DMS 273 (cell line): ENCODE results near the gene KCNK5.

Experiments
- DNase-seq: peaks from one replicate; lab custom pipeline; 2025; ENCODE audit not compliant: unreplicated experiment; lab: John Stamatoyannopoulos, UW

Gene KCNK5, protein sequence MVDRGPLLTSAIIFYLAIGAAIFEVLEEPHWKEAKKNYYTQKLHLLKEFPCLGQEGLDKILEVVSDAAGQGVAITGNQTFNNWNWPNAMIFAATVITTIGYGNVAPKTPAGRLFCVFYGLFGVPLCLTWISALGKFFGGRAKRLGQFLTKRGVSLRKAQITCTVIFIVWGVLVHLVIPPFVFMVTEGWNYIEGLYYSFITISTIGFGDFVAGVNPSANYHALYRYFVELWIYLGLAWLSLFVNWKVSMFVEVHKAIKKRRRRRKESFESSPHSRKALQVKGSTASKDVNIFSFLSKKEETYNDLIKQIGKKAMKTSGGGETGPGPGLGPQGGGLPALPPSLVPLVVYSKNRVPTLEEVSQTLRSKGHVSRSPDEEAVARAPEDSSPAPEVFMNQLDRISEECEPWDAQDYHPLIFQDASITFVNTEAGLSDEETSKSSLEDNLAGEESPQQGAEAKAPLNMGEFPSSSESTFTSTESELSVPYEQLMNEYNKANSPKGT

DNA sequence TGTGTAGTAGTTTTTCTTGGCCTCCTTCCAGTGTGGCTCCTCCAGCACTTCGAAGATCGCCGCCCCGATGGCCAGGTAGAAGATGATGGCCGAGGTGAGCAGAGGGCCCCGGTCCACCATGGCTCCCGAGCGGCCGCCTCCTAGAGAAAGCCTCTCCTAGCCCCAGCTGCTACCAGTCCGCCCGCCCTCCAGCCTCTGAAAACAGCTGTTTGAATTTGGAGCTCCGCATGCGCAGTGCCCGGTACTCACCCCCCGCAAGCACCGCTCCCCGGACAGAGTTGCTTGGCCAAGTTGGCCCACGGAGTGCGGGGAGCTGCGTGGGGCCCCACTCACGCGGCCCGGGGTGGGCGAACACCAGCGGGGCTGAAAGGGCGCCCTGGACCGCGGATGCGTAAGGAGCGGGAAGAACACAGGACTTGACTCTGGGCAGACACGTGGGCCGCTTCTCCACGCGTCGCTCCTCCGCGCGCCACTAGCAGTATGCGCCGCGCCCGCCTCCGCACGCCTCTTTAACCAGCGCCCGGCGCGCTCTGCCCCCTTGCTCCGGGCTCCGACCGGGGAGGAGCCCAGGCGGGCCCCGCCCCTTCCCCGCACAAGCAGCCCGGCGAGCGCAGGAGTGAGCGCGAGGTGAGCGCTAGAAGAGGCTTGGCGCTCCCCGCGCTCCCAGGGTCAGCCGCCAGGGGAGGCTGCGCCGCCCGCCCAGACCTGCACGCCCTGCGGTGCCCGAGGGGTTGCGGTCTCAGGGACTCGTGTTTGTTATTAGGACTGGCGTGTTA lies at the start of gene KCNK5:
Gene KCNK5, minus strand, starts transcription at position 484 of the 776 bp plus-strand sequence. Its CDS starts 364 bp downstream, at position 120.
- peak; percentile 95 for DNase-seq

DNA sequence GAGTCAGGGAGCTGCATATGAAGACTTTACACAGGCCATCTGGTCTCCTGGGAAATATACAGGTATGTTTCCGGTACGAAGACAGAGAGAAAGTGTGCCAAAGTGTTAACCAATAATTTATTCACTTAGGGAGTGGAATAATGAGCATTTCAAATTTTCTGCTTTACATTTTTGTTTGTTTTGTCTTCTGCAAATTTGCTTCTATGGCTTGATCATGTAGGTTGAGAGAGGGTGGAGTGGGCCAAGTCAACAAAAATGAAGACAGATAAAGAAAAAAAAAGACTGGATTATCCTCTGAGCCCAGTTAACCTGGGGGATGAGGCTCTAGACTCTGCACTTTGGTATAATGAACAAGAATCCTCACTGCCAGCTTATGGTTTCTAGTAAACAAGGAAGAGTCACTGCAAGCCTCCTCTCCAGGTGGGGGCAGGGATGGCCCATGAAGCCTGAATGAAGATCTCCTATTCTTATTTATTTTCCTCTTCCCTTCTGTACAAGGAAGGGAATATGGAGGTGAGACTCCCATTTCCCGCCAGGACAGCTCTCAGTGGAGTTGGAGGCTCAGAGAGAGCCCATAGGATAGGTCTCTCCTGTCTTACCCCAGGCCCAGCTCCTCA lies 47.2 kb upstream of the KCNK5 start:
- DNase-seq, result no peak

DNA sequence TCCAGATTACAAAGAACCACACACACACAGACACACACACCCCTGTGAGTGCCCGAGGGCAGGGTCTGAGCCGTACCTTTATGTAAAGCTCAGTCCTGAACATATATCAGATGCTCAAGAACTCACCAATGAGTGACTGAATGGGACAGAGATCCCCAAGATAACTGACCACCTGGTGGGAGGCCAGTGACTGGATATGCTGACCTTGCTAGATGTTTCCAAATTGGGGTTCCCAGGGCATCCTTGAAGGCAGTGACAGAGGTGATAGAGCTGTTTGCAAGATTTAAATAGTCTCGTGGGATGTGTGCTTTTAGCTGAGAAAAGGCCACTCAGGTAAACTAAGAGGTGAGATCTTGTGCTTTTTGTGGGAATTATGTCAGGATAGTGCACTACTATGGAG lies 45.6 kb upstream of the KCNK5 start:
- no peak for DNase-seq

DNA sequence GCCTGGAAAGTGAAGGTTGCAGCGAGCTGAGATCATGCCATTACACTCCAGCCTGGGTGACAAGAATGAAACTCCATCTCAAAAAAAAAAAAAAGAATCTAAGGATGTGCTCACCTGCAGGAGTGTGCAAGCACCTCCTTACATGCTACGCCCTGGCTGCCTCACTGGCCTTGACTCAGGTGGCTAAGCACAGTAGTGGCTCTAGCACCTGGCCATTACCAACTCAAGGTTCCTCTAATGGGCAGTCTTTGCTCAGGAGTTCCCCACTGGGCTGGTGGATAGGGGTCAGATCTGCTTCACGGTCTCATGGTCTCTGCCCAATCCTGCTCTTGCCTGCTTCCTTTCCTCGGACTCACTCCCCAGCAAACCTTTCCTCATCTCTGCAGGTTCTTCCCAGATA lies 45.2 kb upstream of the KCNK5 start:
- DNase-seq, result no peak

DNA sequence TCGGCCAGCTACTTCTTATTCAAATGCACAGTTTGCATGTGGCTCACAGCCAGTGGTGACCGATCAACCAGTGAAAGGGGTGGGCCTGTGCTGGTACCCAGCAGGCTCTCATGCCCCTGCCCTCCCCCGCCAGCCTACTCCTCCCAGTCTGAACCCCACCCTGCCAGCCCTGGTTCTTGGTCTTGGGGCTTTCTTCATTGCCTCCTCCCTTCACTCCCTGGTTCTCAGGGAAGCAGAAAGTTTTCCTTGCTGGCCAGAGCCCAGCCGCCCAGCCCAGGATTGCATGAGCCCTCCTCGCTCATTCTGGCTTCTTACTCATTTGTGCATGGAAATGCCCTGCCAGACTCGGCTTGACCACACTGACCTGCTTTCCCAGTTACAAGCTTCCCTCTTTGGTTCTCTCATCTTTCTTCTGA lies 44.1 kb upstream of the KCNK5 start:
- no peak for DNase-seq

DNA sequence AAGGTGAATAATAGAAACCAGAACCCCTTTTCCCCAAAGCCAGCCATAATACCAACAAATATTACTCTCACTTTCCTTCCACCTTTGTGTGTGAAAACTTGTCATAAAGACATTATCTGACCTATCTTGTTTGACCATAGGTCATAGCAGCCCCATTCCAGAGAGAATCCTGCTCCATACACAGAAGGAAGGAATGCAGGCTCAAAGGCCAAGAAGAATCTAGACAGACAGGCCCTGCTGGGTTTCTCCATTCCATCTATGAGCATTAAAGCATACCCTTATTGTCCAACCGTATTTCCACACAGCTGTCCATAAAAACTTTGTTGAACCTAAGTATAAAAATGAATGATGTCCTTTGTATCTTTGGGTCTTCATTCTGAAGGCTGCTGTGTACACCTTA lies 40.7 kb upstream of the KCNK5 start:
- no peak for DNase-seq

DNA sequence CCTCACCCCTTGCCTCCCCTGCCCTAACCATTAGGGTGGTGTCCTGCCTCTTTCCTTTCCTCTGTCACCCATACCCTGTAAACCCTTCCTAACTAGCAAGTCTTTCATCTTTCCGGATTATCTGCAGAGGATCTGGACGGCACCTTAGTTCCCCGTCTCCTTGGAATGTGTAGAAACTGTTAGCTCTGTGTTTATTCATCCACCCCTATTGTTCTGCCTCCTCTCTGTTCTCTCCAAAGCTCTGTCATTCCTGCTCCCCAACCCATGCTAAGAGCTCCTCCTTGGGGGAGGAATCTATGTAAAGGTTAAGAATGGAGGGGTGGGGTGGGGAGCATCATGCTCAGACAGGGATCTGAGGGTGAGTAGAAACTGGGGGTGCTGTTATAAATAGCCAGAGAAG lies 39.4 kb upstream of the KCNK5 start:
- no peak for DNase-seq

DNA sequence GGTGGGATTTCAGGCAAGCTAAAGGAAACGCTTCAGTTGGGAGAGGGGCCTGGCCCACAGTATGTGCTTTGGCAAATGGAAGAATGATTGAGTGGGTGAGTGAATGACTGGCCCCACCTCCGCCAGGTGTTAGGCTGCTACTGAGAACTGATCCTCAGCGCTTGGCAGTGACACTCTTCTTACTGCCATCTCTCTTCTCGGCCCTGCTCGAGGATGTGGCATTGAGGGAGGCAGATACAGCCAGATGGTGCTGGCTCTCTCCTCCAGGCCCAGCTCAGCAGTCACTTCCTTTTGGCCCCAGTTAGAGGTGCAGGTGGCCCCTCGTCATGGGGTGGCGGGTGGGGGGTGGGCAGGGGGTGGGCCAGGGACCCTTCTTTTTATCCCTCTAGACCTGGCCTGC lies 38.9 kb upstream of the KCNK5 start:
- no peak for DNase-seq

DNA sequence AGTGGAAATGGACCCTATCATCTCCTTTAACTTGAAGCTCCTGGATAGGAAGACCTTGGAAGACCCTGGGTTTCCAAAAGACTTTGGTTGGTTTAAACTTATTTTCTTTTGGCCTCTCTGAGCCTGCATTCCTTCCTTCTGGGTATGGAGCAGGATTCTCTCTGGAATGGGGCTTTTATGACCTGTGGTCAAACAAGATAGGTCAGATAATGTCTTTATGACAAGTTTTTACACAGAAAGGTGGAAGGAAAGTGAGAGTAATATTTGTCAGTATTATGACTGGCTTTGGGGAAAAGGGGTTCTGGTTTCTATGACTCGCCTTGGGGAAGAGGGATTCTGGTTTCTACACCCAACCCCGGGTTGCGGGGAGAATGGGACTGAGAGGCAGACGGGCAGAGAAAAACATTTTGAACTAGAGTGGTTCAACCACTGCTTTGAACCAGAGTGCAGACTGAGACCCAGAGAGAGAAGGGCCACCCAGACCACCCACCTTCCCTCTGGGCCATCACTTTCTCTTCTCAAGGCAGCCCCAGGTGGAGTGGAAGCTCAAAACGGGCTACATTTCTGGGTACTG lies 37.6 kb upstream of the KCNK5 start:
- no peak for DNase-seq

DNA sequence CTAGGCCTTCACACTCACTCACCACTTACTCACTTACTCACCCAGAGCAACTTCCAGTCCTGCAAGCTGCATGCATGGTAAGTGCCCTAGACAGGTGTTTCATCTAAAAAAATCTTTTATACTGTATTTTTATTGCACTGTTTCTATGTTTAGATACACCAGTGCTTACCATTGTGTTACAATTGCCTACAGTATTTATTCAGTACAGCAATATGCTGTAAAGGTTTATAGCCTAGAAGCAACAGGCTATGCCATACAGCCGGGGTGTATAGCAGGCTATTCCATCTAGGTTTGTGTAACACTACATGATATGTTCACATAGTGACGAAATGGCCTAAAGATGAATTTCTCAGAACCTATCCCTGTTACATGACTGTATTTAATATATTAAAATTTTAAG lies 37.1 kb upstream of the KCNK5 start:
- no peak for DNase-seq

DNA sequence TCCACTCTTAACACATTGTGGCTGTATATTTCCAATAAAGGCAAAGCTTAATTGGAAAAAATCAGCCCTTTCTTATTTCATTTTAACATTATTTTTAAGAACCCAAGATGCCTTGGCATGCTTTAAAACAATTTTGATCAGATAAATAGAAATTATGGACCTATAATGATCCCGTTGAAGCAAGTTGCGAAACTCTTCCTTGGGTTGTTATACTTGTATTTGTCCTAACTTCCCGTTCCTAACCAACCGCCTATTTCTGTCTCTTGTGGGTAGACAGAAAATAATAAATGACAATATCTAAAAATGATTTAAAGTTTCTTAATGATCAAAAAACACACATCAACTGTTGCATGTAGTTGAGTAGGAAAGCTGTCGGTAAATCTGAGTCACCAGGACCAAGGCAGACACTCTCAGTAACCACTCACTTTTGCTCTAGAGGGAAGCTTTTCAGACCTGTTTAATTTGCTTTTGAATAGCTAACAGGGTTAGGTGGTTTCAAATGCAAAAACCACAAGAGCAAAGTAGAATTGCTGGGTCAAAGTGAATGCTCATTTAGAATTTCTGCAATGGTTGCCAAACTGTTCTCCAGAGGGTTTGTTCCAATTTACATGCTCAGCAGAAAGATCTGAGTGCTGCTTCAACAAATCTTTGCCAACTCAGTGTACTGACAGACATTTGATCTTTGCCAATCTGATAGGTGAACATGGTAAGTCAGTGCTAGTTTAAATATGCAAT lies 34.2 kb upstream of the KCNK5 start:
- no peak for DNase-seq

DNA sequence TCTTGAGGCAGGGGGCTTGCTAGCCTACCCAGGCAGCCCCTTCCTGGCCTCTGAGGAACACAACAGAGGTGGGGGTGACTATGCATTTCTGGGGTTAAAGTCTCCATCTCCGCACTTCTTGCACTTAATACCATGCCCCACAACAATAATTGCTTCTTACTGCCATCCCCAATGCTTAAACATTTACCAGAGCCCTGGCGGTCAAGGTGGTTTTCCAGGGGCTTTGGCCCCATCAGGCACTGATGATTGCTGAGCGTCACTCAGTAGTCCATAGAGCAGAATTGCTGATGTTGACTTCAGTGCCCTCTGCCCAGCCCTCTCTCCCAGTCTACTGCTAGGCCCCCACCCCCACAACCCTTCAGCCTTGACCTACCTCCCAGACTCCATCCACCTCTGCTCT lies 32.5 kb upstream of the KCNK5 start:
- DNase-seq, result no peak

DNA sequence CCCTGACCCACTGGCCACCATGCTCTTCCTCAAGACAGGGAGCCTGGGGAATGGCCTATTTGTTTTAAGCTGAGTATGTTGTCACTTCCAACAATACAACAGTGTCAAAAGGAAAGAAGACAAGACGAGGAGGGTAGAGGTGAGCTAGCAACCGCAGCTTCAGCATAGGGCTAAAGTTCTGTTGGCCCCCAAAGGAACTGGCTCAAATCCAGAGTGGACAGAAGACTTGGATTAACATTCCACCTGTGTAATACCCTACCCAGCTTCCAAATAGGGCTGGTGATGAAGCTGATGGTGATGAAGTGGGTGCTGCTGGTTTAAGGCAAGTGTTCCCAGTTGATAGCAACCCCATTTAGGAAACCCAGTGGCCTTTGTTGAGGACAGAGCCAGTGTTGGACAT lies 31.7 kb upstream of the KCNK5 start:
- DNase-seq, result no peak

DNA sequence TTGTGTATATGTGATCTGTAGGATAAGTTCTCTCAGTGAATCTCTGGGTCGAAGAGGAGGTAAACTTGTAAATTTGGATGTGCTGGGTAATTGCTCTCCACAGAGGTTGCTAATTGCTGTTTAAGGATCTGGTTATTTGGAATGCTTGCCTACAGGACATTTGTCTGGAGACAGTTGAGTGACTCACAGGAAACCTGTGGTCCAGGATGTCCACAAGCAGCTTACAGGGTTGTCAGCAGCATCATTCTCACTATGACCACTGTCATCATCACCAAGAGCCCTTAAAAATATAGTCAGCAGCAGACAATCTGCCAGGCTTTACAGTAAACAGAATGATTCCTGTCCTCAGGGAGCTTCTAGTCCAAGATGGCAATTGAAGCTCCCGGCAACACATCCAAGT lies 31.2 kb upstream of the KCNK5 start:
- DNase-seq, result no peak

DNA sequence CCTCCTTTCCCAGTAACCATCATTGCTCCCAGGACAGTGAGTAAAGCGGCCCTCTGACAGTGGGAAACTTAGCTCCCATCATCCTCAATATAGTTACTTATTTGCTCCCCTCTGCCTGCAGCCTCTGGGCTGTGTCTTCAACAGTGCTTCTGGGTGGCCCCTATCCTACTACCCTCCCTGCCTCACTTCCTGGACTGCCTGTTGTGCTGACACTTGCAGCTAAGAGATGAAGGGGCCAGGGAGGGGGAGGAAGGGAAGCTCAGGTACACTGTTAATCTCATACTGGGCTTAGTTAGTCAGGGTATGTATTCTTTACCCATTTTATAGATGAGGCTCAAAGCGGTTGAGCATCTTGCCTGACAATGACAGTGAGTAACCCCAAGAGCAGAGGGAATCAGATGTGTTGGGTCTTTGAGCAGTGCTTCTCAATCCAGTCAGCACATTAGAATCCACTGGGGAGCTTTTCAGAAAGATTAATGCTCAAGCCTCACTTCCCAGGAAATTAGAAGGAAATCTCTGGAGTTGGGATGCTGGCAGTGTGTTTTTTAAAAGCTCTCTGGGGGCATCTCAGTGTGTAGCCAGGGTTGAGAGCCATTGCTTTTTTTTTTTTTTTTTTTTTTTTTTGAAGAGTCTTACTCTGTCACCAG lies 27.1 kb upstream of the KCNK5 start:
- no peak for DNase-seq

DNA sequence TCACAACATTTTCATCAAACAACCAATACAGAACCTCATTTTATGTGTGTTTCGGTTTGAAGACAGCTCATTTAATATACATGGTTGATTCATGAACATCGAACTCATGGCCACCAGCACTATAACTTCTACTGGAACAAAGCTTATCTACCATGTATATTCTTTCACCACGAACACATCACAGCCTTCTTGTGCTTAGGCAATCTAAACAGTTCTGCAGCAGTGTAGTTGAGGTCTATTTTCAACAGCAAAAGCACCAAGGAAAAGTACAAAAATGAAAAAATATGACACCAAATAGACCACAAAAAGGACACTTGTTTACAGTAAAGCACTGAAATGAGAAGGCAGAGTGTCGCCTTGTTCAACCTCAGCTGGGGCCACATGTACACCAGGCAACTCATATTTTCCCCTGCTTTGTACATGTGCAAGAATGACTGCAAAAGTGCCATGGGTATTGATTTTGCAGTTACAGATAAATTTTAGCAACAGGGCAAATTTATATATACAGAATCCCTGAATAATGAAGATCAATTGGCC lies 25.8 kb upstream of the KCNK5 start:
- DNase-seq, result no peak

DNA sequence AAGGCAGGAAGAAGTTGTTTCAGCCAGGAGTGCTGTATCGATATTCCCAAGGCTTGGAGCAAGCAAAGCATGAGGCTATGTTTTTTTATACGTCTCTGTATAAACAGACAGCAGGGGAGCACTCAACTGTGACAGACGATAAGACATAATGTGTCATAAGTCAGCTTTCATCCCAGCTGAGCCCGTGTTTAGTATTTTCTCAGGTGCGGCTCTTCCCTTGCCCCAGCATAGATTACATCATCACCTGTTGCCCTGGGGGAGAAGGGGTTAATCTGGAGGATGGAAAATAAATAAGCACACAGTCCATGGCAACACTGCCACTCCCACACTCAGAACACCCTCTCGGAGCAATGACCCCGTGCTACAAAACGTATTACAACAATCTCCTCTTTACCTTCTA lies 22.1 kb upstream of the KCNK5 start:
- DNase-seq, result peak; percentile 23

DNA sequence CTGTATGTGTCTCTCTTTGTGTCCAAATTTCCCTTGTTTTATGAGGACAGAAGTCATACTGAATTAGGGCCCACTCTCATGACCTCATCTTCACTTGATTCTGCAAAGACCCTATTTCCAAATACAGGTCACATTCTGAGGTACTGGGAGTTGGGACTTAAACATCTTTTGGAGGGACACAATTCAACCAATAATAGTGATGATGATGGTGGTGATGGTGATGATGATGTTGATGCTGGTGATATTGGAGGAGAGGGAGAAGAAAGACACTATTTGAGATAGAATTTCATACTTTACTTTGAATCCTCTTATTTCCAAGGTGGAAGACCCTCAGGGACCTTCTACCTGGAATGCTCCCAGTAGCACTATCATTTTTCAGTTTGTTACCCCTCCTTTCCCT lies 21.2 kb upstream of the KCNK5 start:
- no peak for DNase-seq

DNA sequence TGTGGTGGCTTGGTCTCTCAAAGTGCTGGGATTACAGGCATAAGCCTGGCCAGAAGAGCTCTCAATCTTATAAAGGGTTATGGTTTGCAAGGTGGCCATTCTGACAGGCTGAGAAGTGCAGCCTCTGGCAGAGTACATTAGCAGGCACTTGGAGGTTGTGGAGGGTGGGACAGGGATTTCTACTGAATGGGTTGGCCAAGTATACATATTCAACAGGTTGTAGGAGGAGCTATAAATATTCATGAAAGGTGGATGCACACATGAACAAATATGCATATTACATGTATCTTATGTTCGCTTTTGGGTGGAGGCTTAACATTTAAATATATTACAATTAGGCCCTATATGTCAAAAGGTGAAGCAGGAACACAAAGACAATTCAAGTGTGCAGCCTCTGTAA lies 20.0 kb upstream of the KCNK5 start:
- DNase-seq, result no peak

DNA sequence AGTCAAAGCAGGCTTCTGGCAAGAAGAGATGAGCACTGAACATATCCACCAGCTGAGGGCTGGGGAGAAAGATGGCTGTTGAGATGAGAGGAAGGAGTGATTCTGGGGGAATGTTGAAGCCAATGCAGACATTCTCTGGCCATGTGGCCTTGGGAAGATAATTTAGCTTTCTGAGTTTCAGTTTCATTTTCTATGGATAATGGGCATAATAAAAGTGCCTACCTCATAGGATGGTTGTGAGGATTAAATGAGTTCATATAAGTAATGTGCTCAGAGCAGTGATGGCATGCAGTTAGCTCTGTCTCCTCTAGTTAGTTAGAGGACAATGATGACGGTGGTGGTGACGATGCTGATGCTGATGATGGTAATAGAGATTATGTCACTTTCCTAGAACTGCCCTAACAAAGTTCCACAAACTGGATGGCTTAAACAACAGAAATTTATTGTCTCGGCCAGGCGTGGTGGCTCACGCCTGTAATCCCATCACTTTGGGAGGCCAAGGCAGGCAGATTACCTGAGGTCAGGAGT lies 18.5 kb upstream of the KCNK5 start:
- DNase-seq, result no peak
